Measurements from ENCODE around the gene ANKIB1.

GRCh38 chr7:92403760-92404074 is 157.9 kb downstream of the ANKIB1 start:
- TF ChIP-seq CTCF (IDR thresholded peaks at IDR 0.05 in 8 of 11, conservative IDR thresholded peaks at IDR 0.05 in 3 of 11) (no peak), POLR2A (IDR thresholded peaks at IDR 0.05) (no peak), POLR2AphosphoS5 (IDR thresholded peaks at IDR 0.05) (no peak)
